T-helper 17 cell (primary cell): ENCODE results near the gene CYP11A1. TPM values are rescaled to one million over a fixed set of nuclear protein-coding genes. Genes with fewer than 3 reads are reported as not detected.

Experiments used
- ATAC-seq: fragments of 150-1000 bp; cut with Tn5 transposase; 2 replicates; pipeline ENCODE4 v1.10.0; 2021; ENCODE audit warnings: mild to moderate bottlenecking, moderate library complexity
- DNase-seq, 3 donors: peaks; one replicate each; pipeline versions ENCODE4 v3.0.0 to v3.0.0-alpha.2; 2020 to 2021
- H3K9me3 ChIP-seq: one replicate; pipeline ENCODE4 v1.7.0; 2013; ENCODE audit warnings: low read length, mild to moderate bottlenecking; ENCODE audit not compliant: control insufficient read depth, poor library complexity, severe bottlenecking
- H3K27ac Mint-ChIP-seq: one replicate; pipeline ENCODE4 v1.8.0; 2022; ENCODE audit warnings: mild to moderate bottlenecking, moderate library complexity, mixed read lengths
- H3K27me3 Mint-ChIP-seq: one replicate; pipeline ENCODE4 v1.8.0; 2022; ENCODE audit warnings: mixed read lengths
- H3K36me3 Mint-ChIP-seq: one replicate; pipeline ENCODE4 v1.8.0; 2022; ENCODE audit warnings: low read depth, mixed read lengths
- H3K4me1 Mint-ChIP-seq: one replicate; pipeline ENCODE4 v1.8.0; 2022; ENCODE audit warnings: mild to moderate bottlenecking, mixed read lengths
- H3K4me3 Mint-ChIP-seq: one replicate; pipeline ENCODE4 v1.8.0; 2022; ENCODE audit warnings: mild to moderate bottlenecking, moderate library complexity, mixed read lengths
- total RNA-seq, 4 donors: library from RNA in 2 of 4; stranded (reverse) in 2 of 4; gene quantifications; one replicate each; pipeline ENCODE4 v1.2.3 and lab custom pipeline; 2022 to 2026

CYP11A1 gene
- total RNA-seq, 2 donors from 2014 or later, result not detected

DNA sequence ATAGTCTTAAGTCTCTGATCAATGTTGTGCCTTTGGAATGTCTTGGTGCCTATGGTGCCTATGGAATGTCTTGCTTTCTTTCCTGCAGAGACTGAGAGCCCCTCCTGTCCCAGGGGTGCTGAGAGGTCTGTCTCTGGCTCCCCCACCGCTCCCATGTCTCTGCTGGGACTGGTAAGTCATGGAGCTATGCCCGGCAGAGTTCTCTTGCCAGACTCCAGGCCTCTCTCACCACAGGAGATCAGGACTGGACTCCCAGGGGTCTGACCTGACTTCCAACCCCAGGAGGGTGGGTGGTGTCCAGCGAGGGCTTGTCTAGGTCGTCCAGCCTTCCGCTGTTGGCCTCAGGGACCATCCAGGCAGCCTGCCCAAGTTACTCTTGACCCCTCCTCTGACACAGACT lies 14.0 kb upstream of the CYP11A1 start:
- Mint-ChIP-seq H3K27ac (peak overlapping the region; percentile 67), H3K36me3 (no peaks in the 10 kb centered on the region), H3K4me3 (no peak overlapping the region), H3K4me1 (peaks cover 13% of the 10 kb centered on the region), H3K27me3 (no peaks in the 10 kb centered on the region)
- no peak for DNase-seq
- ATAC-seq, result no peak
- H3K9me3 ChIP-seq, result no peaks in the 10 kb centered on the region

DNA sequence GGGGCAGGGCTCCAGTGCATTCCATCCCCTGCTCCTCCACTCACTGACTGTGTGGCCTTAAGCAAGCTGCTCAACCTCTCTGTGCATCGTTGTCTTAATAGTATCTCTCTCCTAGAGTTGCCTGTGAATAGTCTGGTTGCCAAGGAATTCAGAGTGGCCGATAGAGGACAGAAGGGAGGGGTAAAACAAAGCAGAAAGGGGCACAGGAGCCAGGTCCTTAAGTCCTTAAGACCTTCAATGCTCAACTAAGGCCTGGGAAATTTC lies 13.7 kb upstream of the CYP11A1 start:
- Mint-ChIP-seq H3K4me3 (no peak overlapping the region), H3K27ac (peak overlapping the region; percentile 67), H3K4me1 (peaks cover 13% of the 10 kb centered on the region), H3K27me3 (no peaks in the 10 kb centered on the region), H3K36me3 (no peaks in the 10 kb centered on the region)
- ATAC-seq (no peak), DNase-seq (no peak)
- H3K9me3 ChIP-seq, result no peaks in the 10 kb centered on the region

DNA sequence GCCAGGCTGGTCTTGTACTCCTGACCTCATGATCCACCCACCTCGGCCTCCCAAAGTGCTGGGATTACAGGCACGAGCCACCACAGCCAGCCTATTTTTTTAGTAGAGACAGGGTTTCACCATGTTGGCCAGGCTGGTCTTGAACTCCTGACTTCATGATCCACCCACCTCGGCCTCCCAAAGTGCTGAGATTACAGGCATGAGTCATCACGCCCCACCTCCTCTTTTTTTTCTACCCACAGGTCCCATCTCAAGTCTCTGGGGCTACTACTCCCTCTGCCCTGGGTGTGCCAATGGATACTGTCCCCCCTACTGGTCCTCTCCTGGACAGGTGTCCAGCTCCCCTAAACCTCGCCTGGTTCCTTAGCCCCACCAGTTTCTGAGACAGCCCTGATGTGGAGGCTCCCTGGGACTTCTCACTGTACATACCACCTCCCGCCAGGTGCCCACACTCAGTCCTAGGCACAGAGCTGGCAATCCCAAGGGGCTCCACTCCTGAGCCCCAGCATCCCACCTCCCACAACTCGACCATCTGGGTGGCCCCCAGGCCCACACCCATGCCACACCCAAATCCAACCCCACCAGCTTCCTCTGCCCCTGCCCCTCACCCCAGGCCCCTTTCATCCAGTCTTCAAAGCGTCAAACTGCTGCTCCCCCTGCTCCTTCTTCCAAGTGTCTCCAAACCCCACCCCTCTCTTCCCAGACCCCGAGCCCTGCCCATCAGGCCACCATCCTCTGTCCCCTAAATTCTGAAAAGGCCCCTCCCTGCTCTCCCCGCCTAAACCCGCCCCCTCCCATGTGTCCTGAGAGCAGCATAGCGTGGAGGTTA lies 13.1 kb upstream of the CYP11A1 start:
- DNase-seq (no peak), ATAC-seq (no peak)
- H3K27ac Mint-ChIP-seq, result peak overlapping the region; percentile 37
- no peaks in the 10 kb centered on the region for H3K27me3 Mint-ChIP-seq
- H3K36me3 Mint-ChIP-seq, result no peaks in the 10 kb centered on the region
- H3K4me1 Mint-ChIP-seq, result peaks cover 13% of the 10 kb centered on the region
- H3K4me3 Mint-ChIP-seq, result no peak overlapping the region
- H3K9me3 ChIP-seq, result no peaks in the 10 kb centered on the region

DNA sequence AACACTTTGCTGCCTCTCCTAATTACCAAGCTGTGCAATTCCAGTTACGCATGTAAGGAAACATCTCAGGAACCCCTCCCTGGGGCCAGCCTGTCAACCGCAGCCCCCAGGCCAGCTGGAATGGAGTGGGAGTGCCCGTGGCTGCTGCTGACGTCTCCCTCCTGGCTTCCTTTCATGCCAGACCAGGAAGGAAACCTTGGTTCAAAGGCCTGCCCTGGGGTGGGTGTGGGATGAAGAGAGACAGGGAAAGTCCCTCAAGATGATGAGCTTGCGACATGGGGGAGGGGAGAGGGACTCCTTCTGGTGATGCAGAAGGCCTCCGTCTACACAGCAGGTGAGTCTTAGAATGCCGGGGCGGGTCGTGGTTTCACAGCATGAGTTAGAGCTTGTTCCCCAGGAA lies 11.4 kb upstream of the CYP11A1 start:
- ATAC-seq (no peak), DNase-seq (peak in 1 of 3 donors; percentile 15)
- Mint-ChIP-seq H3K27ac (no peak overlapping the region), H3K4me3 (no peak overlapping the region), H3K4me1 (peaks cover 13% of the 10 kb centered on the region), H3K36me3 (no peaks in the 10 kb centered on the region), H3K27me3 (no peaks in the 10 kb centered on the region)
- no peaks in the 10 kb centered on the region for H3K9me3 ChIP-seq

DNA sequence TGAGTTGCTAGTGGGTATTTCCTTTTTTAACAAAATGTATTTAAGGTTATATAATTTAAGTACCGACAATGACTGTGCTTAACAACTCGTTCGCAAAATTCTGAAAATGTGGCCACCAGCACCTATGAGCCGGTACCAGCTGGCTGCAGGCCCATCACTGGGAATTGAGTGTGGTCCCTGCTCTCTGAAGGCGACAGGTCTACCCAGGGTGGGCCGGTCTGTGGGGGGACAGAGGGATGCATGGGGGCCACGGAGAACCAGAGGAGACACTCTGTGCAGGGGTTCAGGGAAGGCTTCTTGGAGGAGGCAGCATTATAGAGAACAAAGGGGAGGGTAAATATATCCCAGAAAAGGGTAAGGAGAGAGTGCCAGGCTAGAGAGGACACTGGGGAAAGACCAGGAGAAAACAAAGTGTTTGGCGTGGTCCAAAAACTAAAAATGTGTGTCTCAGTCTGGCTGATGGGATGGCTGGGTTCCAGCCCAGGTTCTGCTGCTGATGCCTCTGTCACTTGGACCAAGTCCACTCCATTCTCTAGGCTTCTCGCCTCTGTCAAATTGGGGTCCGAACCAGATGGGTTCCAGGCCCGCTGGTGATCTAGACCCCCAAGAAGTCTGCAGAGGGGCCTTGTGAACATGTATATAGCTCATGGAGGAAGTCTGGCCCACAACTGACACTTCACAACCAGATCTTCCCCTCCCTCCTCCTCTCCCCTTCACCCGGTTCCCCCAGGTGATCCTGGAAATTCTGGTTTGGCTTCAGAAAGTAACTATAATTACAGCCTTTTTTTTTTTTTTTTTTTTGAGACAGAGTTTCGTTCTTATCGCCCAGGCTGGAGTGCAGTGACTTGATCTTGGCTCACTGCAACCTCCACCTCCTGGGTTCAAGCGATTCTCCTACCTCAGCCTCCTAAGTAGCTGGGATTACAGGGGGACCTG lies 10.7 kb upstream of the CYP11A1 start:
- Mint-ChIP-seq H3K4me1 (peaks cover 13% of the 10 kb centered on the region), H3K27me3 (no peaks in the 10 kb centered on the region), H3K36me3 (no peaks in the 10 kb centered on the region), H3K4me3 (no peak overlapping the region), H3K27ac (no peak overlapping the region)
- peak in 1 of 3 donors; percentile 4 for DNase-seq
- no peak for ATAC-seq
- no peaks in the 10 kb centered on the region for H3K9me3 ChIP-seq

DNA sequence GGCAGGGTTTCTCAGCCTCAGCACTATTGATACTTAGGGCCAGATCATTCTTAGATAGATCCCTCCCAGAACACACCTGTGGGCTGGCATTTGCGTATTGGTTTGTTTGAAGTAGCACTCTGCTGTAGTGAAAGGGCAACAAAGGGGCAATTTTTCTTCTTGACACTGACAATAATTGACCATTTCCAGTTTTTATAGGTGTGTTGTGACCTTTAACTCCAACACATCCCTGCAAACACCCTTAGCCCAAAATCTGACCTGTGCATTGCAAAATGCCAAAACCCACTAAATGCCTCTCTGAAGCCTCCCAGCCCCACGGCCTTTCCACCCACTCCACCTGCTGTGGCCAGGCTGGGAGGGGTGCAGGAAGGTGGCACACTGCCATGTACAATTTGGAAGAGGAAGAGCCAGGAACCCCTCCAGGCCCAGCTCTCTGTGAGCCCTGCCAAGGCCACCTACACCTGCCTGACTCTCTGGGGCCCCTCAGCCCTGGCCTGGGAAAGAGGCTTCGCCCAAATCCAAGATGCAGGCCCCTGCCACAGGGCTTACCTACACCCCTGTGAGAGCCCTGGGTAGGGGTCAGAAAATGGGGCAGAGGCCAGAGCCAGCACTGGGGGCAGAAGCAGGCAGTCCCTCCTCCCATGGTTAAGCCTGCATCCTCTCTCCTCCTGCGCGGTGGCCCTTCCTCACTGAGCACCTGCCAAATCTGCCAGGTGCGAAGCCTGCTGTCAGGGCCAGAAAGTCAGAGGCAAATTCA lies 9.6 kb upstream of the CYP11A1 start:
- ATAC-seq (no peak), DNase-seq (peak in 1 of 3 donors; percentile 3)
- H3K4me3 Mint-ChIP-seq, result no peak overlapping the region
- peaks cover 13% of the 10 kb centered on the region for H3K4me1 Mint-ChIP-seq
- H3K27me3 Mint-ChIP-seq, result no peaks in the 10 kb centered on the region
- no peaks in the 10 kb centered on the region for H3K9me3 ChIP-seq
- no peaks in the 10 kb centered on the region for H3K36me3 Mint-ChIP-seq
- no peak overlapping the region for H3K27ac Mint-ChIP-seq

DNA sequence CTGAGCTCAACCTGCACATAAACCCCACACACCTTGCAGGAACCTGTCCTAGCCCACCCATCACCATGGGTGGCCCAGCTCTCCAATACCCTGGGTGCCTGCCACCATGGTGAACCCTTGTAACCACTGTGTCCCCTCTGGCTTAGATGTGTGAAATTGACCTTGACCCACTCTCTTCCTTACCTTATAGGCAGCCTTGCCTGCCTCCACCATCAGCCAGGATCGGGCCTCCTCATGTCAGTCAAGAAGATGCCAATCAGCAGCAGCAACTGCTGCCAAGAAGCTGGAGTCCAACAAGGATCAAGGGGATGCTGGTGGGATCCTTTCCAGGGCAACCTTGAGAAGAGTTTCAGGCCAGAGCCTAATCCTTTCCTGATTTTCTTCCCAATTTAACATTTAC lies 8.8 kb upstream of the CYP11A1 start:
- no peak for DNase-seq
- H3K4me1 Mint-ChIP-seq, result peaks cover 13% of the 10 kb centered on the region
- H3K9me3 ChIP-seq, result no peaks in the 10 kb centered on the region
- no peaks in the 10 kb centered on the region for H3K27me3 Mint-ChIP-seq
- H3K27ac Mint-ChIP-seq, result no peak overlapping the region
- no peak for ATAC-seq
- no peak overlapping the region for H3K4me3 Mint-ChIP-seq
- H3K36me3 Mint-ChIP-seq, result no peaks in the 10 kb centered on the region

DNA sequence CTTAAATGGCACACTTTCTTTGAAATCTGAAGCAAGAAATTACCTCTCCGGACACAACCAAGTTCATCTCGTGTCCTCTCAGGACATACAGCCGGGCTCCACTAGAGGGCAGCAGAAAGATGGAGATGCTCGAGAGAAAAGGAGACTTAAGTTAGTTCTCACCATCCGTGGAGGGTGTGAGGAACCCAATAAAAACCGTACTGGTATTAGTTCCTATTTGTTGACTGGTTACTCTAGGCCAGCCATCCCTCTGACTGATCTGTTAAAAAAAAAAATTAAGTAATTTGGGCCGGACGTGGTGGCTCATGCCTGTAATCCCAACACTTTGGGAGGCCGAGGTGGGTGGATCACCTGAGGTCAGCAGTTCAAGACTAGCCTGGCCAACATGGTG lies 7.9 kb upstream of the CYP11A1 start:
- peaks cover 3% of the 10 kb centered on the region for H3K27me3 Mint-ChIP-seq
- H3K4me1 Mint-ChIP-seq, result peaks cover 13% of the 10 kb centered on the region
- peak; percentile 53 to 78 (median 61) for DNase-seq
- H3K4me3 Mint-ChIP-seq, result peak overlapping the region; percentile 91
- H3K9me3 ChIP-seq, result no peaks in the 10 kb centered on the region
- no peaks in the 10 kb centered on the region for H3K36me3 Mint-ChIP-seq
- H3K27ac Mint-ChIP-seq, result peak overlapping the region; percentile 60
- ATAC-seq, result peak; percentile 24

- H3K27ac Mint-ChIP-seq, result peak overlapping the region; percentile 60
- H3K36me3 Mint-ChIP-seq, result no peaks in the 10 kb centered on the region
- no peaks in the 10 kb centered on the region for H3K9me3 ChIP-seq
- peak overlapping the region; percentile 91 for H3K4me3 Mint-ChIP-seq
- peaks cover 6% of the 10 kb centered on the region for H3K27me3 Mint-ChIP-seq
- peaks cover 13% of the 10 kb centered on the region for H3K4me1 Mint-ChIP-seq
- ATAC-seq (peak; percentile 24), DNase-seq (no peak)
Observed at GRCh38 chr15:74374648-74375302, 7.3 kb upstream of the CYP11A1 start.

- Mint-ChIP-seq H3K4me1 (peaks cover 13% of the 10 kb centered on the region), H3K36me3 (no peaks in the 10 kb centered on the region), H3K4me3 (peak overlapping the region; percentile 91), H3K27me3 (peaks cover 11% of the 10 kb centered on the region), H3K27ac (peak overlapping the region; percentile 60)
- ATAC-seq, result peak; percentile 96
- DNase-seq, result peak; percentile 86 to 94 (median 94)
- no peaks in the 10 kb centered on the region for H3K9me3 ChIP-seq
Observed at GRCh38 chr15:74373731-74374647, 6.5 kb upstream of the CYP11A1 start.

GRCh38 chr15:74373056-74373650 lies 5.7 kb upstream of the CYP11A1 start:
- no peaks in the 10 kb centered on the region for H3K9me3 ChIP-seq
- no peak for ATAC-seq
- Mint-ChIP-seq H3K4me1 (peaks cover 13% of the 10 kb centered on the region), H3K4me3 (peak overlapping the region; percentile 91), H3K27ac (no peak overlapping the region), H3K27me3 (peaks cover 14% of the 10 kb centered on the region), H3K36me3 (no peaks in the 10 kb centered on the region)
- no peak for DNase-seq

DNA sequence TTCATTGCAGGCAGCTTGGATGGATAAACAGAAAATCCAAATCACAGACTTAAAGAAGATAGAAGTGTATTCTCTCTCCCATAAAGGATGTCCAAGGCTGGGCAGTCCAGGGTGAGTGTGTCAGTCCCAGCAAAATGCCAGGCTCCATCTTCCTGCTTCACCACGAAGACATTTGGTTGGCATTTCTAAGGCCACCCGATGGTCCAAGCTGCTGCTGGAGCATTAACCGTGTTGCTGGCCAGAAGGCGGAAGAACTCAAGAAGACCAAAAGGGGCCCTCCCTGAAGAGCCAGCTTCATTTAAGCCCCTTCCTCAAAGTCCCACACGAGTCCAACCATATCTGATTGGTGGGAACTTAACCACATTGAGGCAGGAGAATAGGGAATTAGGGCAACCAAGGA lies 3.0 kb upstream of the CYP11A1 start:
- ATAC-seq (no peak), DNase-seq (no peak)
- H3K4me3 Mint-ChIP-seq, result no peak overlapping the region
- H3K9me3 ChIP-seq, result no peaks in the 10 kb centered on the region
- no peaks in the 10 kb centered on the region for H3K36me3 Mint-ChIP-seq
- no peak overlapping the region for H3K27ac Mint-ChIP-seq
- H3K4me1 Mint-ChIP-seq, result peaks cover 13% of the 10 kb centered on the region
- peaks cover 24% of the 10 kb centered on the region for H3K27me3 Mint-ChIP-seq
